ENCODE measurements around the gene PEA15. TPM values are rescaled to one million over a fixed set of nuclear protein-coding genes. Genes with fewer than 3 reads are reported as not detected.

Gene PEA15
- total RNA-seq, 2 experiments from 2014 or later, result 9.4 to 10.3 TPM

DNA sequence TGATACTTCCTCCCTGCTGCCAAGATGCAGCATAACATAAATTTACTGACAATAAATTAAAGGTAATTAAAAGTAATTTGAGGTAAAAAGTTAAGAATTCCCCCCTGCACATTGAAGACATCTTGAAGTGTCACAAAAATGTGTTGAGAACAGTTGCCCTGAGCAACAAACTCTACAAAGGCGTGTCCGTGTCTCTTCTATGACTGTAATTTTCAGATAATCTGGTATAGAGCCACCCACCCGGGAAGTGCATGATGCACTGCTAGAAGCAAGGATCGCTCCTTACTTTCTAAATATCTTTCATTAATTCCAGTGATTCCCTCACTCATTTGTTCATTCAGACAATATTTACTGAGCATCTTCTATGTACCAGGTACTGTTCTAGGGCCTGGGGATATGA is 25.8 kb upstream of the PEA15 start:
- no peak overlapping the region for H3K4me3 Mint-ChIP-seq
- H3K4me3 ChIP-seq (ENCODE audit: low read length), result no peak overlapping the region
- H3K36me3 Mint-ChIP-seq (ENCODE audit: low read depth), result no peaks in the 10 kb centered on the region
- intact Hi-C loops (cut with DNase I, micrococcal nuclease), result no loop called here
- no peak for TF ChIP-seq CTCF (IDR thresholded peaks at IDR 0.05)
- DNase-seq, result no peak
- H3K27me3 ChIP-seq (ENCODE audit: control insufficient read depth in 1 of 2, insufficient read depth in 2 of 2, low read length in 2 of 2), result no peaks in the 10 kb centered on the region
- no peaks in the 10 kb centered on the region for H3K4me1 Mint-ChIP-seq (ENCODE audit: low read depth)
- no peak overlapping the region for H3K27ac ChIP-seq (ENCODE audit: low read depth in 1 of 2, low read length in 2 of 2)
- no peak overlapping the region for H3K27ac Mint-ChIP-seq
- H3K9me3 ChIP-seq (ENCODE audit: control insufficient read depth in 1 of 2, insufficient read depth in 1 of 2, low read length in 2 of 2), result no peaks in the 10 kb centered on the region
- H3K27me3 Mint-ChIP-seq, result peaks cover 18% of the 10 kb centered on the region
- CTCF ChIA-PET, result no interaction called here
- H3K4me1 ChIP-seq (ENCODE audit: insufficient read depth, low read length), result no peaks in the 10 kb centered on the region
- POLR2A ChIA-PET, result no interaction called here
- no peaks in the 10 kb centered on the region for H3K36me3 ChIP-seq (ENCODE audit: insufficient read depth, low read length)
- H3K9me3 Mint-ChIP-seq, result no peaks in the 10 kb centered on the region
- ATAC-seq (ENCODE audit: poor library complexity), result no peak

DNA sequence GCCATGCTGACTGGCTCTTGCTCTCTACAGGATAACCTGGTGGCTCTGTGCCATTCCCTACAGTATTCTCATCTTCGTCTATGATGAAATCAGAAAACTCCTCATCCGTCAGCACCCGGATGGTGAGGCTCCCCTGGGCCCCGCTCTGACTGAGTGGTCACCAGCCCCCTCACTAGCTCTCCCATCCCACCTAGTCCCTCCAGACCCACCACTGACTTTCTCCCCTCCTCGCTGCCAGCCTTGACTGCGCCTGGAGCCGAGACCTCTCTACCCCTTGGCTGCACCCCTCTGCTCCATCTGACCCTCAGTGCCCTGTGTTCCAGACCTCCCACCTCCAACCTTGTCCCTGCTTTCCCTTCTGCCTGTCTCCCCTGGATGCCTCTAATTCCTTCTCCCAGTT is 18.9 kb upstream of the PEA15 start:
- Histone ChIP-seq H3K36me3 (ENCODE audit: insufficient read depth, low read length) (no peaks in the 10 kb centered on the region), H3K4me3 (ENCODE audit: low read length) (no peak overlapping the region), H3K9me3 (ENCODE audit: control insufficient read depth in 1 of 2, insufficient read depth in 1 of 2, low read length in 2 of 2) (no peaks in the 10 kb centered on the region), H3K27me3 (ENCODE audit: control insufficient read depth in 1 of 2, insufficient read depth in 2 of 2, low read length in 2 of 2) (no peaks in the 10 kb centered on the region), H3K27ac (ENCODE audit: low read depth in 1 of 2, low read length in 2 of 2) (no peak overlapping the region), H3K4me1 (ENCODE audit: insufficient read depth, low read length) (no peaks in the 10 kb centered on the region)
- ChIA-PET POLR2A (no interaction called here), CTCF (no interaction called here)
- H3K27ac Mint-ChIP-seq, result no peak overlapping the region
- TF ChIP-seq CTCF (IDR thresholded peaks at IDR 0.05), result no peak
- H3K4me1 Mint-ChIP-seq (ENCODE audit: low read depth), result no peaks in the 10 kb centered on the region
- peaks cover 10% of the 10 kb centered on the region for H3K27me3 Mint-ChIP-seq
- H3K4me3 Mint-ChIP-seq, result no peak overlapping the region
- no peaks in the 10 kb centered on the region for H3K36me3 Mint-ChIP-seq (ENCODE audit: low read depth)
- intact Hi-C loops (cut with DNase I, micrococcal nuclease), result no loop called here
- no peak for ATAC-seq (ENCODE audit: poor library complexity)
- no peak for DNase-seq
- no peaks in the 10 kb centered on the region for H3K9me3 Mint-ChIP-seq

- no peaks in the 10 kb centered on the region for H3K9me3 Mint-ChIP-seq
- Histone ChIP-seq H3K9me3 (ENCODE audit: control insufficient read depth in 1 of 2, insufficient read depth in 1 of 2, low read length in 2 of 2) (no peaks in the 10 kb centered on the region), H3K36me3 (ENCODE audit: insufficient read depth, low read length) (no peaks in the 10 kb centered on the region), H3K4me1 (ENCODE audit: insufficient read depth, low read length) (no peaks in the 10 kb centered on the region), H3K27ac (ENCODE audit: low read depth in 1 of 2, low read length in 2 of 2) (no peak overlapping the region), H3K4me3 (ENCODE audit: low read length) (no peak overlapping the region), H3K27me3 (ENCODE audit: control insufficient read depth in 1 of 2, insufficient read depth in 2 of 2, low read length in 2 of 2) (no peaks in the 10 kb centered on the region)
- H3K36me3 Mint-ChIP-seq (ENCODE audit: low read depth), result no peaks in the 10 kb centered on the region
- ATAC-seq (ENCODE audit: poor library complexity), result no peak
- peaks cover 9% of the 10 kb centered on the region for H3K27me3 Mint-ChIP-seq
- CTCF ChIA-PET, result no interaction called here
- TF ChIP-seq CTCF (IDR thresholded peaks at IDR 0.05), result no peak
- no peak overlapping the region for H3K4me3 Mint-ChIP-seq
- intact Hi-C loops (cut with DNase I, micrococcal nuclease), result no loop called here
- no peak overlapping the region for H3K27ac Mint-ChIP-seq
- POLR2A ChIA-PET, result no interaction called here
- H3K4me1 Mint-ChIP-seq (ENCODE audit: low read depth), result no peaks in the 10 kb centered on the region
- no peak for DNase-seq
Observed at GRCh38 chr1:160186729-160187128, 18.5 kb upstream of the PEA15 start.

Data from CD4-positive, alpha-beta T cell (primary cell).